Psoas muscle (tissue), 8 donors: Measurements from ENCODE around the gene NDST1. TPM values are rescaled to one million over a fixed set of nuclear protein-coding genes. Genes with fewer than 3 reads are reported as not detected.

ENCODE experiments used
- ATAC-seq, 4 donors: fragments of 200-7000 bp; cut with Tn5 transposase; one replicate each; pipeline ENCODE4 v1.9.1; 2020; ENCODE audit warnings: moderate library complexity in 3 of 4, mild to moderate bottlenecking in 2 of 4
- DNase-seq, 2 donors: peaks; one replicate each; pipeline ENCODE4 v3.0.0-alpha.2; 2020
- H3K27ac ChIP-seq: fragments of 200-600 bp; one replicate; pipeline ENCODE4 v1.8.0; 2022
- H3K27me3 ChIP-seq, 3 donors: fragments of 200-600 bp in 1 of 3; one replicate each; pipeline versions ENCODE4 v1.6.1 to v1.8.0; 2013 to 2022; ENCODE audit warnings: low read length in 2 of 3, mild to moderate bottlenecking in 2 of 3, moderate library complexity in 1 of 3; ENCODE audit not compliant: insufficient read depth in 3 of 3
- H3K36me3 ChIP-seq, 2 donors: fragments of 200-600 bp in 1 of 2; one replicate each; pipeline versions ENCODE4 v1.6.1 to v1.8.0; 2013 to 2022; ENCODE audit warnings: low read depth in 1 of 2, mild to moderate bottlenecking in 1 of 2, moderate library complexity in 1 of 2; ENCODE audit not compliant: insufficient read depth in 1 of 2
- H3K4me1 ChIP-seq: fragments of 200-600 bp; one replicate; pipeline ENCODE4 v1.8.0; 2022
- H3K4me3 ChIP-seq: fragments of 200-600 bp; one replicate; pipeline ENCODE4 v1.8.0; 2022; ENCODE audit warnings: mild to moderate bottlenecking
- H3K9me3 ChIP-seq: fragments of 200-600 bp; one replicate; pipeline ENCODE4 v1.8.0; 2022
- CTCF ChIP-seq: fragments of 200-600 bp; IDR thresholded peaks from one replicate; pipeline ENCODE4 v1.8.0; 2022; ENCODE audit warnings: antibody characterized with exemption
- WGBS, 3 donors: extraction: QIAGEN DNeasy Blood & Tissue Kit; methylation state at CpG; one replicate each; pipeline versions ENCODE4 v1.1.6 to v1.1.7; 2013; 5-methylcytosine and 5-hydroxymethylcytosine counted together
- intact Hi-C, 2 donors: fragments of 100-400 bp; cut with DNase I; formaldehyde crosslinking; loops; one replicate each; pipeline versions ENCODE4 v1.11.0 to v1.14.2; 2022
- polyA plus RNA-seq, 3 donors: library from polyadenylated mRNA; stranded (reverse); fragments of 200-250 nt; gene quantifications; one replicate each; pipeline ENCODE4 v1.2.3, GENCODE V29; 2013
- total RNA-seq, 4 donors: library from RNA; stranded (reverse); fragmentation: NEBNext Ultra II Directional in 2 of 4; extraction: Animal tissue kit (Norgen Biotek cat#: 25700) in 2 of 4; gene quantifications; one replicate each; pipeline versions ENCODE4 v1.2.1 to v1.2.4, GENCODE V29; 2021 to 2023
- donor health status: healthy with polysubstance abuse.
- donor health status: DM: no; HTN: no; CAD: no; lungs with moderate emphysema.
- donor health status: Bipolar disorder and iron deficiency.
- donor health status: healthy.
- donor health status: DM: yes; HTN: yes; CAD: no.
- donor health status: DM: no; HTN: no; CAD: no.
- donor health status: DM: no; HTN: no; CAD: no.
- donor health status: DM: yes; HTN: yes; CAD: no.

NDST1 gene
- total and polyA plus RNA-seq, 7 donors: 11.0 to 40.2 (median 30.1) TPM

DNA sequence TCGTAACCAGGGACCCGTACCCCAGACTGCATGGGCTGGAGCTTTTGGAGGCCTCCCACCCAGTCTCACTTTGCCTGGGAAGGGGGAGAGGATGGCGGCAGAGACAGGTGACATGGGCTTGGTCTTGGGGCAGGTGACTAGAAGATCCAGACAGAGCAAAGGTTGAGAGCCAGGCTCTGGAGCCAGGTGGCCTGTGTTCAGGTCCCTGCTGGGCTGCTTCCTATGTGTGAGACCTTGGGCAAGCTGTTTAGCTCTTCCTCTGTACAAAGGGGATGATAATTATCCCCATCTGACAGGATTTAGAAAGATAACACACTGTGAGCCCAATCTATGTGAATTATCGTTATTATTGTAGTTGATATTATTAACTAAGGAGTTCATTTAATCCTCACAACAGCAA lies 16.1 kb upstream of the NDST1 start:
- no peaks in the 10 kb centered on the region for H3K9me3 ChIP-seq
- peaks cover 0 to 13% of the 10 kb centered on the region in 2 donors for H3K36me3 ChIP-seq
- H3K27me3 ChIP-seq: no peaks in the 10 kb centered on the region
- TF ChIP-seq CTCF: no peak
- H3K4me3 ChIP-seq: no peak overlapping the region
- ATAC-seq (no peak), DNase-seq (no peak)
- H3K4me1 ChIP-seq: peaks cover 67% of the 10 kb centered on the region
- peak overlapping the region; percentile 53 for H3K27ac ChIP-seq
- intact Hi-C loops: loop anchor here in 1 of 2 donors (5.0 kb wide), 1 partner anchor 45 kb away; no protein-coding TSS in a partner anchor
- 81 to 85% (median 84%) methylated on average over 4 of the region's 4 CpGs for WGBS, 3 donors

DNA sequence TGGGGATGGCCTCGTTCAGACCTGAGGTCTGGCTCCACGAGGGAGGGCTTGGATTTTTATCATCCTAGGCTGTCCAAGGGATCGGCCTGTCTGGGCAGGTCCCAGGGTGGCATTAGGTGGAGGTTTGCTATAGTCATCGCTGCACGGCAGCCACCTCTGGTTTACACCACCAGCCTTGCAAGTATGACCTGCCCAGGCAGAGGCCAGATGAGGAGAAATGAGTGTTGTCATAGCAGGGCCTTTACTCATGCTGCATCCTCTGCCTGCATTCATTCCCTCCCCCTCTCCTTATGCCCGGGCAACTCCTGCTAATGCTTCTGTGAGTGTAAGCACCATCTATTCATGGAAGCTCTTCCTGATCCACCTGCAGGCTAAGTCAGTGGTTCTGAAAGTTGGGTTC lies 15.3 kb upstream of the NDST1 start:
- H3K4me1 ChIP-seq: peaks cover 67% of the 10 kb centered on the region
- no peaks in the 10 kb centered on the region for H3K27me3 ChIP-seq
- intact Hi-C loops: loop anchor here in 1 of 2 donors (5.0 kb wide), 1 partner anchor 45 kb away; no protein-coding TSS in a partner anchor
- DNase-seq: peak in 1 of 2 donors; percentile 46
- no peak overlapping the region for H3K4me3 ChIP-seq
- ATAC-seq: peak; percentile 21 to 53 (median 30)
- peaks cover 0 to 13% of the 10 kb centered on the region in 2 donors for H3K36me3 ChIP-seq
- H3K9me3 ChIP-seq: no peaks in the 10 kb centered on the region
- 62 to 78% (median 68%) methylated on average over 6 of the region's 6 CpGs for WGBS, 3 donors
- TF ChIP-seq CTCF: no peak
- H3K27ac ChIP-seq: peak overlapping the region; percentile 53

GRCh38 chr5:150496098-150496497 lies 11.8 kb upstream of the NDST1 start:
- no peak for DNase-seq
- Histone ChIP-seq H3K4me3 (no peak overlapping the region), H3K9me3 (no peaks in the 10 kb centered on the region), H3K27ac (peak overlapping the region; percentile 74), H3K27me3 (no peaks in the 10 kb centered on the region), H3K36me3 (peaks cover 0 to 9% of the 10 kb centered on the region in 2 donors), H3K4me1 (peaks cover 67% of the 10 kb centered on the region)
- intact Hi-C loops: loop anchor here in 1 of 2 donors (5.0 kb wide), 1 partner anchor 36 kb away; no protein-coding TSS in a partner anchor
- no peak for TF ChIP-seq CTCF
- 71 to 77% (median 74%) methylated on average over 3 of the region's 3 CpGs for WGBS, 3 donors
- no peak for ATAC-seq

GRCh38 chr5:150496534-150496933 lies 11.4 kb upstream of the NDST1 start:
- TF ChIP-seq CTCF: no peak
- 72 to 73% (median 72%) methylated on average over 4 of the region's 4 CpGs for WGBS, 3 donors
- intact Hi-C loops: loop anchor here in 1 of 2 donors (5.0 kb wide), 1 partner anchor 36 kb away; no protein-coding TSS in a partner anchor
- ATAC-seq: no peak
- peaks cover 67% of the 10 kb centered on the region for H3K4me1 ChIP-seq
- H3K4me3 ChIP-seq: no peak overlapping the region
- H3K27ac ChIP-seq: peak overlapping the region; percentile 74
- peaks cover 0 to 7% of the 10 kb centered on the region in 2 donors for H3K36me3 ChIP-seq
- H3K27me3 ChIP-seq: no peaks in the 10 kb centered on the region
- DNase-seq: no peak
- H3K9me3 ChIP-seq: no peaks in the 10 kb centered on the region
